Nephron progenitor cell (in vitro differentiated cells): ENCODE results near the gene NDFIP1.
A peak's percentile ranks its signal among the peaks of the same experiment; 100 is the strongest.

Experiments used
- DNase-seq: peaks from one replicate; pipeline ENCODE4 v3.0.0; 2021
- H3K27ac Mint-ChIP-seq: 2 replicates; pipeline ENCODE4 v1.8.0; 2021; ENCODE audit warnings: mild to moderate bottlenecking, moderate library complexity, mixed read lengths
- H3K27me3 Mint-ChIP-seq: 2 replicates; pipeline ENCODE4 v1.8.0; 2021; ENCODE audit warnings: mild to moderate bottlenecking, low read depth, mixed read lengths; ENCODE audit not compliant: poor library complexity
- H3K36me3 Mint-ChIP-seq: 2 replicates; pipeline ENCODE4 v1.8.0; 2021; ENCODE audit warnings: low read depth, mixed read lengths
- H3K4me1 Mint-ChIP-seq: 2 replicates; pipeline ENCODE4 v1.8.0; 2021; ENCODE audit warnings: mixed read lengths
- H3K4me3 Mint-ChIP-seq: 2 replicates; pipeline ENCODE4 v1.8.0; 2021; ENCODE audit warnings: mild to moderate bottlenecking, moderate library complexity, mixed read lengths
- H3K9me3 Mint-ChIP-seq: 2 replicates; pipeline ENCODE4 v1.8.0; 2021; ENCODE audit warnings: mild to moderate bottlenecking, moderate library complexity, mixed read lengths
- TF ChIP-seq, protein P1 (sequence below): fragments of 200-600 bp; sonication (generic); IDR thresholded peaks from 2 replicates; pipeline ENCODE4 v1.5.0; 2021; ENCODE audit warnings: antibody characterized with exemption

Gene NDFIP1, protein sequence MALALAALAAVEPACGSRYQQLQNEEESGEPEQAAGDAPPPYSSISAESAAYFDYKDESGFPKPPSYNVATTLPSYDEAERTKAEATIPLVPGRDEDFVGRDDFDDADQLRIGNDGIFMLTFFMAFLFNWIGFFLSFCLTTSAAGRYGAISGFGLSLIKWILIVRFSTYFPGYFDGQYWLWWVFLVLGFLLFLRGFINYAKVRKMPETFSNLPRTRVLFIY

GRCh38 chr5:142108432-142109330 lies at the start of gene NDFIP1:
Gene NDFIP1, plus strand, starts transcription at chr5:142108779. Its CDS starts 196 bp downstream, at chr5:142108975.
- DNase-seq: peak; percentile 88
- Mint-ChIP-seq H3K9me3 (peaks cover 16% of the 10 kb centered on the region), H3K27ac (peak within 1 kb of the TSS; percentile 89), H3K36me3 (peaks cover 21% of the 10 kb centered on the region), H3K4me1 (peaks cover 22% of the 10 kb centered on the region), H3K4me3 (peak within 1 kb of the TSS; percentile 98), H3K27me3 (peaks cover 13% of the 10 kb centered on the region)
- TF ChIP-seq, protein P1, sequence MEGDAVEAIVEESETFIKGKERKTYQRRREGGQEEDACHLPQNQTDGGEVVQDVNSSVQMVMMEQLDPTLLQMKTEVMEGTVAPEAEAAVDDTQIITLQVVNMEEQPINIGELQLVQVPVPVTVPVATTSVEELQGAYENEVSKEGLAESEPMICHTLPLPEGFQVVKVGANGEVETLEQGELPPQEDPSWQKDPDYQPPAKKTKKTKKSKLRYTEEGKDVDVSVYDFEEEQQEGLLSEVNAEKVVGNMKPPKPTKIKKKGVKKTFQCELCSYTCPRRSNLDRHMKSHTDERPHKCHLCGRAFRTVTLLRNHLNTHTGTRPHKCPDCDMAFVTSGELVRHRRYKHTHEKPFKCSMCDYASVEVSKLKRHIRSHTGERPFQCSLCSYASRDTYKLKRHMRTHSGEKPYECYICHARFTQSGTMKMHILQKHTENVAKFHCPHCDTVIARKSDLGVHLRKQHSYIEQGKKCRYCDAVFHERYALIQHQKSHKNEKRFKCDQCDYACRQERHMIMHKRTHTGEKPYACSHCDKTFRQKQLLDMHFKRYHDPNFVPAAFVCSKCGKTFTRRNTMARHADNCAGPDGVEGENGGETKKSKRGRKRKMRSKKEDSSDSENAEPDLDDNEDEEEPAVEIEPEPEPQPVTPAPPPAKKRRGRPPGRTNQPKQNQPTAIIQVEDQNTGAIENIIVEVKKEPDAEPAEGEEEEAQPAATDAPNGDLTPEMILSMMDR: no peak

DNA sequence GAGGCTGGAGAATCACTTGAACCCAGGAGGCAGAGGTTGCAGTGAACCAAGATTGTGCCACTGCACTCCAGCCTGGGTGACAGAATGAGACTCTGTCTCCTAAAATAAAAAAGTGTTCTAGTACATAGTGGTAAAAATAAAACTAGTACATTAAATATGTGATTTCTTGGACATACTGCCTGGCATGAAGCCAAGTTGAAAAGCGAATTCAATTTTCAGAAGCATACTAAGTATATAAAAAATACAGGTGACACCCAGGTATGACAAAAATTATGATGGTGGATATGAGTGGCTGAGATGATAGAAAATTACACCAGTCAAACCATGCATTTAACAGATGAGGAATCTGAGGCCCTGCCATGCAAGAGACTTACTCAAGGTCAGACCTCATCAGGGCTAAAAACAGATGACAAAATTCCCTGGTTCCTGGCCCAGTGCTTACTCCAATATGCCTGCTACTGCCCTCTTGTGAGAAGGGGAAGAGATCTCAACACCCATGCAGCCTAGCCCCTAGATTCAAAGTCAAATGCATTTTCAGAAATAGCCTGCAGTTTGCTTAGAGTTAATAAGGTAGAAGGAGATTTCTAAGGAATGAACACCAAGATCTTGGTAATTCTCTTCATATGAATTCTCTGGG lies 49.2 kb upstream of the NDFIP1 start:
- Mint-ChIP-seq H3K36me3 (no peaks in the 10 kb centered on the region), H3K27me3 (no peaks in the 10 kb centered on the region), H3K27ac (no peak overlapping the region), H3K9me3 (no peaks in the 10 kb centered on the region), H3K4me3 (no peak overlapping the region), H3K4me1 (peaks cover 13% of the 10 kb centered on the region)
- TF ChIP-seq, protein P1: no peak
- DNase-seq: no peak

DNA sequence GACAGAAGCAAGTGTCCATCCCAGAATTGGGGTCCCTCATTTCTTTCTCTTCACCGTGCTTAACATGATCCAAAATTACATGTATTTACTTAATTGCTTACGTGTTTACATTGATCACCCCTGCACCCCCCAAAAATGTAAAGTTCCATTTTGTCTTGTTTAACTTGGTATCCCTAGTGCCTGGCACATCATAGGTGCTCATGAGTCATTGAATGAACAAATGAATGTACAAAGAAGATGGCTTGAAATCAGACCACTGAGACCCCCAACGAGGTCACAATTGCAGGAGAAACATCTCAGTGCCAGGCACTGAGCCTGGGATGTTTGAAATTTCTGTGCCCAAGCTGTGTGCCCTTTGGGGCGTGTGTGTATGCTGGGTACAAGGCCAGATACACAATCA lies 45.2 kb upstream of the NDFIP1 start:
- Mint-ChIP-seq H3K4me3 (peak overlapping the region; percentile 66), H3K4me1 (peaks cover 25% of the 10 kb centered on the region), H3K27ac (peak overlapping the region; percentile 52), H3K36me3 (no peaks in the 10 kb centered on the region), H3K27me3 (peaks cover 7% of the 10 kb centered on the region), H3K9me3 (no peaks in the 10 kb centered on the region)
- TF ChIP-seq, protein P1: no peak
- DNase-seq: no peak

DNA sequence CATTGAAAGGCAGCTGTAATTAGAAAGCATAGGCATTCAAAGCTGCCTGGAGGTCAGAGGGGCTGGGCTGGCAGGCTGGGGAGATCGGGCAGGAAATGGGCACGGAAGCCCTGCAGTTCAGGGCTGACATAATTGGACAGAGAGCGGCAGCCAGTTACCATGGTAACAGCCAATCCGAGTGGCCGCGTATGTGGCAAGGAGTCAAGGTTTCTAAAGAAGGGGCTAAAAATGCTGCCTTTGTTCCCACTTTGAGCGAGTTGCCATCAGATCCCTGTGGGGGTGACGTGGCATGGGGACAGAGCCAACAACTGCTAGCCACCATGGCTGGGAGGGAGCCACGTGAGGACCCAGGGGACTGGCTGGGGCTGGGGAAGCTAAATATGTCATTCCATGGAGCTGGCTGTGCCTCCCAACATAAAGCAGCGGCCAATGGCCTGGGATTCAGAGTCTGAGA lies 44.7 kb upstream of the NDFIP1 start:
- peak; percentile 50 for DNase-seq
- H3K4me3 Mint-ChIP-seq: peak overlapping the region; percentile 66
- H3K9me3 Mint-ChIP-seq: no peaks in the 10 kb centered on the region
- peaks cover 11% of the 10 kb centered on the region for H3K27me3 Mint-ChIP-seq
- TF ChIP-seq, protein P1: no peak
- peak overlapping the region; percentile 52 for H3K27ac Mint-ChIP-seq
- H3K36me3 Mint-ChIP-seq: no peaks in the 10 kb centered on the region
- H3K4me1 Mint-ChIP-seq: peaks cover 25% of the 10 kb centered on the region

DNA sequence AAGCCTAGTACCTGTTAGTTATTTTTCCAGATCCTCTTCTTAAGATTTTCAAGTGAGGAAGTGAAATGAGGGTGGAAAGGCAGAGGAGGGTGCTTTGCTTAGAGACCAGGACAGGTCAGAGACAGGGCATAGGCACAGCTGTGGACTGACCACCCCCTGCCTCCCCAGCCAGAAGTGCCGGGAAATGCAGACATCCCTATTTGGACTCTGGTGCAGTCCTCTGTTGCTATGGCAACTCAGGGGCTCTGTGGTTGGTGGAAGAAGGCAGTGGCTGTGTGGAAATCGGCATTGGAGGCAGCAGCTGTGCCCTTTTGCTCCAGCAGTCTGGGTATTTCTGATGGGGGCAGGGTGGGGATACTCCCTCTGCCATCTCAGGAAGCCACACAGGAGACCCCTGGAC lies 43.3 kb upstream of the NDFIP1 start:
- H3K36me3 Mint-ChIP-seq: no peaks in the 10 kb centered on the region
- DNase-seq: peak; percentile 26
- no peak overlapping the region for H3K4me3 Mint-ChIP-seq

More for the DNA sequence above, 43.3 kb upstream of the NDFIP1 start:
- TF ChIP-seq, protein P1: no peak
- H3K27me3 Mint-ChIP-seq: peaks cover 22% of the 10 kb centered on the region
- no peaks in the 10 kb centered on the region for H3K9me3 Mint-ChIP-seq
- H3K4me1 Mint-ChIP-seq: peaks cover 25% of the 10 kb centered on the region
- H3K27ac Mint-ChIP-seq: no peak overlapping the region
